CD14-positive monocyte (primary cell): ENCODE measurements around the gene CENATAC. TPM values are rescaled to one million over a fixed set of nuclear protein-coding genes. Genes with fewer than 3 reads are reported as not detected.
A peak's percentile ranks its signal among the peaks of the same experiment; 100 is the strongest.
"Not testable (repeated sequence)": the region's sequence is repeated elsewhere in the genome, so short reads cannot be mapped to it uniquely, and the experiment has no call there.

ENCODE experiments used
- DNase-seq, 3 donors: peaks; one replicate each; pipeline ENCODE4 v3.0.0-alpha.2; 2011 to 2022
- H2AFZ ChIP-seq: 2 replicates; pipeline ENCODE4 v1.6.0; 2012; ENCODE audit warnings: mild to moderate bottlenecking, low read depth, low read length, inconsistent platforms; ENCODE audit not compliant: insufficient read depth, poor library complexity, severe bottlenecking
- H3K27ac ChIP-seq, 2 donors: 1 replicate in 1 of 2; 2 replicates in 1 of 2; pipeline ENCODE4 v1.5.1; 2012 to 2013; ENCODE audit warnings: low read length in 2 of 2, control low read depth in 1 of 2, inconsistent platforms in 1 of 2, low read depth in 1 of 2, mild to moderate bottlenecking in 1 of 2
- H3K27me3 ChIP-seq, 2 donors: one replicate each; pipeline versions ENCODE4 v1.6.0 to v1.6.1; 2011 to 2013; ENCODE audit warnings: low read length in 2 of 2; ENCODE audit not compliant: control insufficient read depth in 2 of 2, insufficient read depth in 2 of 2
- H3K36me3 ChIP-seq, 2 donors: replicated peaks in 1 of 2; 1 replicate in 1 of 2; 2 replicates in 1 of 2; pipeline versions ENCODE4 v1.5.1 to v1.6.1; 2012 to 2013; ENCODE audit warnings: low read length in 2 of 2, control low read depth in 1 of 2, inconsistent platforms in 1 of 2, mild to moderate bottlenecking in 1 of 2; ENCODE audit not compliant: insufficient read depth in 2 of 2, control insufficient read depth in 1 of 2
- H3K4me1 ChIP-seq, 2 donors: 1 replicate in 1 of 2; 2 replicates in 1 of 2; pipeline versions ENCODE4 v1.5.1 to v1.6.1; 2012 to 2013; ENCODE audit warnings: low read length in 2 of 2, control low read depth in 1 of 2, inconsistent platforms in 1 of 2, mild to moderate bottlenecking in 1 of 2, moderate library complexity in 1 of 2; ENCODE audit not compliant: insufficient read depth in 2 of 2, control insufficient read depth in 1 of 2
- H3K4me2 ChIP-seq: replicated peaks from 2 replicates; pipeline ENCODE3; 2012; ENCODE audit warnings: low read length, moderate library complexity, mild to moderate bottlenecking; ENCODE audit not compliant: poor library complexity, severe bottlenecking; ENCODE audit errors: extremely low read depth
- H3K4me3 ChIP-seq, 3 experiments: fragments of 200-600 bp in 1 of 3; sonication (generic) in 1 of 3; replicated peaks in 1 of 3; 1 replicate in 2 of 3; 2 replicates in 1 of 3; pipeline ENCODE4 v1.5.1; 2011 to 2013; ENCODE audit warnings: low read length in 3 of 3, mild to moderate bottlenecking in 3 of 3, control low read depth in 2 of 3, low read depth in 2 of 3, inconsistent platforms in 1 of 3, moderate library complexity in 1 of 3
- H3K79me2 ChIP-seq: 2 replicates; pipeline ENCODE4 v1.6.0; 2012; ENCODE audit warnings: mild to moderate bottlenecking, control low read depth, inconsistent platforms, low read length, moderate library complexity; ENCODE audit not compliant: insufficient read depth
- H3K9ac ChIP-seq: 2 replicates; pipeline ENCODE4 v1.6.0; 2017; ENCODE audit warnings: low read length, mild to moderate bottlenecking; ENCODE audit not compliant: insufficient read depth, poor library complexity, severe bottlenecking
- H3K9me3 ChIP-seq, 2 donors: replicated peaks in 1 of 2; 1 replicate in 1 of 2; 2 replicates in 1 of 2; pipeline versions ENCODE4 v1.5.1 to v1.6.1; 2012 to 2013; ENCODE audit warnings: low read length in 2 of 2, control low read depth in 1 of 2; ENCODE audit not compliant: control insufficient read depth in 1 of 2, insufficient read depth in 1 of 2
- H4K20me1 ChIP-seq: 2 replicates; pipeline ENCODE4 v1.6.0; 2012; ENCODE audit warnings: mild to moderate bottlenecking, low read length, control low read depth, moderate library complexity; ENCODE audit not compliant: insufficient read depth
- H3K27ac Mint-ChIP-seq, 7 donors: one replicate each; pipeline ENCODE4 v1.8.0; 2020; ENCODE audit warnings: mild to moderate bottlenecking in 7 of 7, mixed read lengths in 7 of 7, moderate library complexity in 6 of 7, inconsistent platforms in 2 of 7
- H3K27me3 Mint-ChIP-seq, 3 donors: one replicate each; pipeline ENCODE4 v1.8.0; 2021 to 2022; ENCODE audit warnings: low read depth in 3 of 3, mild to moderate bottlenecking in 3 of 3, mixed read lengths in 3 of 3, moderate library complexity in 3 of 3, inconsistent platforms in 1 of 3
- H3K36me3 Mint-ChIP-seq, 2 donors: one replicate each; pipeline ENCODE4 v1.8.0; 2020; ENCODE audit warnings: mixed read lengths in 2 of 2, inconsistent platforms in 1 of 2, mild to moderate bottlenecking in 1 of 2
- H3K4me1 Mint-ChIP-seq: one replicate; pipeline ENCODE4 v1.8.0; 2020; ENCODE audit warnings: mild to moderate bottlenecking, mixed read lengths
- H3K4me3 Mint-ChIP-seq, 2 donors: one replicate each; pipeline ENCODE4 v1.8.0; 2020; ENCODE audit warnings: mild to moderate bottlenecking in 2 of 2, mixed read lengths in 2 of 2, moderate library complexity in 1 of 2
- H3K9me3 Mint-ChIP-seq, 7 donors: one replicate each; pipeline ENCODE4 v1.8.0; 2020 to 2022; ENCODE audit warnings: mixed read lengths in 7 of 7, mild to moderate bottlenecking in 6 of 7, moderate library complexity in 6 of 7, inconsistent platforms in 2 of 7
- CTCF ChIP-seq: fragments of 200-600 bp; IDR thresholded peaks from one replicate; pipeline ENCODE4 v1.8.0; 2022; ENCODE audit warnings: antibody characterized with exemption, mild to moderate bottlenecking
- WGBS: methylation state at CpG from one replicate; pipeline ENCODE4 v1.1.5; 2013; ENCODE audit warnings: missing lambda C conversion rate; ENCODE audit not compliant: insufficient coverage; 5-methylcytosine and 5-hydroxymethylcytosine counted together
- intact Hi-C, 2 donors: fragments of 100-400 bp; cut with micrococcal nuclease; formaldehyde crosslinking; loops; one replicate each; pipeline versions ENCODE4 v1.15.0 to v1.15.1; 2023
- polyA plus RNA-seq, 3 donors: library from polyadenylated mRNA; depleted of rRNA in 1 of 3; unstranded in 2 of 3; stranded (reverse) in 1 of 3; fragments of 300-500 nt in 2 of 3; fragments of >200 nt in 1 of 3; fragmentation: Illumina TruSeq in 2 of 3; gene quantifications; 1 replicate in 2 of 3; 2 replicates in 1 of 3; pipeline ENCODE4 v1.2.3, GENCODE V29; 2012 to 2021

CENATAC gene
- polyA plus RNA-seq, 3 donors, result 2.7 to 47.8 (median 4.1) TPM

- H3K79me2 ChIP-seq, result no peaks in the 10 kb centered on the region
- H3K9ac ChIP-seq, result no peak overlapping the region
- intact Hi-C loops, result no loop called here
- no peak overlapping the region for H3K27ac ChIP-seq
- 36% methylated on average over 17 of the region's 21 CpGs for WGBS
- no peak for TF ChIP-seq CTCF
- Mint-ChIP-seq H3K4me3 (peak overlapping the region; percentile 62 to 86), H3K27me3 (peaks cover 7 to 11% (median 8%) of the 10 kb centered on the region in 3 donors), H3K4me1 (peaks cover 17% of the 10 kb centered on the region), H3K27ac (peak overlapping the region in 2 of 7 donors; percentile 15 to 63), H3K36me3 (no peaks in the 10 kb centered on the region), H3K9me3 (no peaks in the 10 kb centered on the region)
- H3K27me3 ChIP-seq, result no peaks in the 10 kb centered on the region
- no peaks in the 10 kb centered on the region for H3K9me3 ChIP-seq
- peaks cover 16 to 19% of the 10 kb centered on the region in 2 donors for H3K4me1 ChIP-seq
- DNase-seq, result peak; percentile 14 to 37 (median 20)
- no peak overlapping the region for H3K4me3 ChIP-seq
- H4K20me1 ChIP-seq, result no peaks in the 10 kb centered on the region
- peak overlapping the region; percentile 37 for H2AFZ ChIP-seq
- peak overlapping the region; percentile 27 for H3K4me2 ChIP-seq
- H3K36me3 ChIP-seq, result no peaks in the 10 kb centered on the region
Observed at GRCh38 chr11:118980191-118980881, 17.6 kb upstream of the CENATAC start.

- H3K9me3 Mint-ChIP-seq, H3K27me3 Mint-ChIP-seq, intact Hi-C loops, H3K4me2 ChIP-seq, H3K9ac ChIP-seq, H3K4me3 Mint-ChIP-seq, H3K9me3 ChIP-seq, H3K4me3 ChIP-seq, H3K36me3 ChIP-seq, H4K20me1 ChIP-seq, H3K79me2 ChIP-seq, H3K36me3 Mint-ChIP-seq, H3K27me3 ChIP-seq, DNase-seq, H3K27ac Mint-ChIP-seq, H2AFZ ChIP-seq, H3K27ac ChIP-seq: not testable (repeated sequence)
- 84% methylated on average over 5 of the region's 8 CpGs for WGBS
- H3K4me1 Mint-ChIP-seq, result peaks cover 17% of the 10 kb centered on the region
- peaks cover 14 to 15% of the 10 kb centered on the region in 2 donors for H3K4me1 ChIP-seq
Observed at GRCh38 chr11:118984337-118984736, 13.6 kb upstream of the CENATAC start.
